NT2/D1 (cell line): Measurements from ENCODE around the gene MEF2C.

ENCODE experiments used
- DNase-seq: peaks from one replicate; pipeline ENCODE4 v3.0.0-alpha.2; 2011; ENCODE audit warnings: low read depth, low spot score
- H3K27me3 ChIP-seq: 2 replicates; pipeline ENCODE4 v1.6.0; 2011; ENCODE audit warnings: mild to moderate bottlenecking; ENCODE audit not compliant: insufficient read length, insufficient read depth
- H3K36me3 ChIP-seq: 2 replicates; pipeline ENCODE4 v1.6.1; 2011; ENCODE audit warnings: mild to moderate bottlenecking, low read length, mixed read lengths; ENCODE audit not compliant: insufficient read depth, insufficient read length
- H3K4me1 ChIP-seq: 2 replicates; pipeline ENCODE4 v1.5.1; 2011; ENCODE audit not compliant: insufficient read depth, insufficient read length
- H3K4me3 ChIP-seq: 2 replicates; pipeline ENCODE4 v1.5.1; 2011; ENCODE audit warnings: low read depth; ENCODE audit not compliant: insufficient read length
- H3K9ac ChIP-seq: 2 replicates; pipeline ENCODE4 v1.6.0; 2011; ENCODE audit warnings: low read depth; ENCODE audit not compliant: insufficient read length
- H3K9me3 ChIP-seq: 2 replicates; pipeline ENCODE4 v1.5.1; 2011; ENCODE audit warnings: mild to moderate bottlenecking, low read length; ENCODE audit not compliant: insufficient read depth
- SUZ12 ChIP-seq: IDR thresholded peaks from 2 replicates; pipeline ENCODE4 v1.6.1; 2011; ENCODE audit not compliant: insufficient read length, insufficient read depth; ENCODE audit errors: extremely low read depth
- YY1 ChIP-seq: IDR thresholded peaks from 2 replicates; pipeline ENCODE4 v1.6.1; 2011; ENCODE audit not compliant: insufficient read length, insufficient read depth
- ZNF274 ChIP-seq: IDR thresholded peaks from 2 replicates; pipeline ENCODE4 v1.6.1; 2011; ENCODE audit warnings: mild to moderate bottlenecking, low read depth, low read length

Gene MEF2C

DNA sequence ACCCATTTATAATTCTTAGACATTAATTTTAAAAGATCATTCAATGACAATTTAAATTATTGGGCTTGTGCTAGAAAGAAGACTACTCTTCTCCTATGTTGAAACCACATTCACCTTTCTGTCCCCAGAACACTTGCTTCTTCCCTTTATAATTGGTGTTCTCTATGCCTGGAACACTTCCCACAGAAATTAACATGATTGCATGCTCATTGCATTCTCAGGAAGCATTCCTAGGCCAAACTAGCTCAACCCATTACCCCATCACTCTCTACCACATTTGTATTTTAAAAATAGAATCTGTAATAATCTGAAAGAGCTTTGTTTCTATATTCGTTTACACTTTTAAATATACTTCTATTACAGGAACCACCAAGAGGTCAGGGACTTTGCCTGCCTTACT, 184.7 kb downstream of the MEF2C start:
- no peak overlapping the region for H3K9ac ChIP-seq
- TF ChIP-seq ZNF274 = no peak
- TF ChIP-seq SUZ12 = no peak
- TF ChIP-seq YY1 = no peak
- no peaks in the 10 kb centered on the region for H3K36me3 ChIP-seq
- H3K4me1 ChIP-seq = peaks cover 2% of the 10 kb centered on the region
- no peak overlapping the region for H3K4me3 ChIP-seq
- no peak for DNase-seq
- H3K27me3 ChIP-seq = peaks cover 22% of the 10 kb centered on the region
- no peaks in the 10 kb centered on the region for H3K9me3 ChIP-seq

DNA sequence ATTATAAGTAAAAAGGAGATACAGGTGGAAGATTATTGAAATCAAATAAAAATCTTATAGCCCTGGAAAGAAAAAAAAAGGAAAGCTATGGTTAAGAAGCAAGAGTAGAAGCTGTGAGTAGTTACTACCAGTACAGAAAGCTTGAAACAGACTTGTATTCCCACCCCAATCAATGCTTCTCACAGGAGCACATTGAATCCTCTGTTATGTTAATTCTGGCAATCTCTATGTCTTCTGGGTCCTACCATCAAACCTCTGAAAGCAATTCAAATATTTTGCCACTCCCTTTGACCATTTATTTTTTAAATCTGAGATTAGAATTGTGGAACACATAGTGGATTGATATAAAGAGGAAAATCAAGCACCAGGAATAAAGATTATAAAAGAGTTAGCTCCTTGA, 186.5 kb downstream of the MEF2C start:
- no peak for DNase-seq
- Histone ChIP-seq H3K27me3 (peaks cover 41% of the 10 kb centered on the region), H3K9ac (no peak overlapping the region), H3K4me3 (no peak overlapping the region), H3K36me3 (no peaks in the 10 kb centered on the region), H3K9me3 (no peaks in the 10 kb centered on the region), H3K4me1 (peaks cover 3% of the 10 kb centered on the region)
- TF ChIP-seq ZNF274 (no peak), SUZ12 (no peak), YY1 (no peak)

DNA sequence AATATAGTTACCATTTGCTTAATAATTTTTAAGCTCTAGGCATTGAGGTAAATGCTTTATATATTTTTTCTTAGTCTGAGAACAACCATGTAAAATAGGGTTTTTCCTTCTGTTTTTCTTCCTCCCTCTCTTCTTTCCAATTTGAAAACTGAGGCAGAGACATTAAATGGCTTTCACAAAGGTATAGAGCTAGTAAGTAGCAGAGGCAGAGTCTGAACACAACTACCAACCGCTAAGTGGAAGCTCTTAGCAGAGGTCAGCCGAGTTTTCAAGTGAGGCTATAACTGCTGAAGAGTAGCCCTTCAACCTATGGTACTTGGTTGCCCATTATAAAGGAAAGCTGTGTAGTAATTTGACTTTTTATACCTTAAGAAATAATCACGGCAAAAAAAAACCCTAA, 187.1 kb downstream of the MEF2C start:
- Histone ChIP-seq H3K4me1 (peaks cover 3% of the 10 kb centered on the region), H3K4me3 (no peak overlapping the region), H3K9me3 (no peaks in the 10 kb centered on the region), H3K36me3 (no peaks in the 10 kb centered on the region), H3K9ac (no peak overlapping the region), H3K27me3 (peaks cover 46% of the 10 kb centered on the region)
- no peak for DNase-seq
- TF ChIP-seq YY1 = no peak
- no peak for TF ChIP-seq ZNF274
- TF ChIP-seq SUZ12 = no peak

DNA sequence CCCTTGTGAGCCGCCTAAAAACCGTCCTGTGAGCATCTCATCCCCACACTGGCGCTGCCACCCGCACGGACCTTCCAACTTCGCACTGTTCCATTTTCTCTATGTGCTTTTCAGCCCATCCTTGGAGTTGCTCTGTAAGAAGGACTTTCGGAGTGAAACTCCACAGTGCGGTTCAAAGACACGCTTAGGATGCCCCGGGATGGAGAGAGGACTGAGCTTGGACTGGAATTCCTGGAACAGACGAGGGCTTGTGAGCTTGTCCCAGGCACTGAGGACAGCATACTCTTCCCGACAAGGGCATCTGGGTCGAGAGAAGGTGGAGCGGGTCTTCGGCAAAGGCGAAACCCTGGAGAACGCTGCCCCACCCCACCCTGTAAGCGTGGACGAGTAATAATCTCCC, 187.8 kb downstream of the MEF2C start:
- TF ChIP-seq SUZ12 (no peak), YY1 (no peak), ZNF274 (no peak)
- Histone ChIP-seq H3K4me3 (no peak overlapping the region), H3K9ac (no peak overlapping the region), H3K36me3 (no peaks in the 10 kb centered on the region), H3K27me3 (peaks cover 53% of the 10 kb centered on the region), H3K4me1 (peaks cover 3% of the 10 kb centered on the region), H3K9me3 (no peaks in the 10 kb centered on the region)
- DNase-seq = no peak

DNA sequence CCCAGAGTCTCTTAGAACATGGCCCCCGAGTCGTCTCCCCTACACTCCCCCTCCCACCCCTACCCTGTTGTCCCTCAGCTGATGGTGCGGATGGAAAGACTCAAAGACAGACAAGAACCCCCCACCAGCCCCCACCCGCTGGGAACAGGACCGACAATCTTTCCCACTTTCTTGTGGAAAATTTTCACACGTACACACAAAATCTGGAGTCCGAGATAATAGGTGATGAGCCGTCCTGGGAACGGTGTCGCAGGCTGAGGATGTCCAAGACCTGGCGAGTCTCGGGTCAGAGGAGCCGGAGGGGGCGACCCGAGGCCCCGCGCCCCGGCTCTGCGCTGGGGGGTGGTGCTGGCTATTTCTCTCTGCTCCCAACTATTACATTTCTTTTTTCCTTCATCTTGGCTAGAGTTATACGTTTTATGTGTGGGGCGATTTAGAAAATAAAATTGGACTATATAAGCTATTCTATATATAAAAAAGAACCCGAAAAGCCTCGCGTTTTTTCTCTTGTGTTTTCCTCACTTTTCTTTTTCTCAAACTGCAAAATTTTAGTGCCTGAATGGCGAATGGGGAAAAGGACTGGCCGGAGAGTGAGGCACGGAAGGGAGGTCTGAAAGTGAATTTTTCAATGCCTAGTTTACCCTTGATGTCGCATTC, 188.8 kb downstream of the MEF2C start:
- Histone ChIP-seq H3K36me3 (no peaks in the 10 kb centered on the region), H3K4me1 (peaks cover 3% of the 10 kb centered on the region), H3K27me3 (peaks cover 64% of the 10 kb centered on the region), H3K4me3 (no peak overlapping the region), H3K9ac (no peak overlapping the region), H3K9me3 (no peaks in the 10 kb centered on the region)
- TF ChIP-seq YY1 (no peak), ZNF274 (no peak), SUZ12 (no peak)
- DNase-seq = no peak

DNA sequence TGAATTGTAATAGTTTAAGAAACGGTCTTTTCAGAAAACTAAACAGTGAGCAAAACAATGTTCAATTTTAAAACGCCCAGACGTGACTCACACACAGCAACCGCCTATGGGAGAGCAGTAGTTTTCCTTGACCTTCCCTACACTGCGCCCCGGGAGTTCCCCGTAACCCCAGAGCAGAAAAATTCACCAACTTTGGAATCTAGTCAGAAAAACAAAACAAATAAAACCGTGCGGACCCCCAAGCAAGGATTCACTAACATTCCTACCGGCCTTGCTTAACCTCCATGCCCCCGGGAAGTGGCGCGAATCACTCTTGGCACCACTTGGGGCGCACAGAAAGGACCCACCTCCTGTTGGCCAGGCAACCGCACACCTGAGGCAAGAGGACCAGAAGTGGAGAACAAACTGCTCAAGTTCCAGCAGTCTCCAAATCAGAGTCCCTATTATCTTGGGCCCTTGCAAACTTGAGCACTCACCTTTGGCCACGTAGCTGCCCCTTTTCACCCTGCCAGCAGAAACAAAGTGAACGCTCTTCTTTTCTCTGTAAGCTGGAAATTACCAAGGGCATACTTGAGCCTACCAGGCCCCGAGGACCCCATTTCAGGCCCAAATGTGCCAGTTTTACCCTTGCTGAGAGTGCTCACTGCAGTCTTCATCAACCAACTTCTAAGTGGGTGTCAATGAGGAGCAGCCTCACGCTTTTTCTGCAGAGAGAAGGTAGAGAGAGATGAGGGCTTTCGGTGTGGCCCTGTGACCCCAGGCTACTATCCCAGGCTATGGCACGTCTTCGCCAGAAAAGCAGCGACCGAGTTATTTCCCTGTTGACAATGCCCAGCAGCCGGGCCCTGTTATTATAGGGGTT, 189.7 kb downstream of the MEF2C start:
- TF ChIP-seq SUZ12 (peak; percentile 4), ZNF274 (no peak)
- H3K27me3 ChIP-seq = peaks cover 72% of the 10 kb centered on the region
- H3K4me3 ChIP-seq = no peak overlapping the region
- DNase-seq = no peak
- H3K9me3 ChIP-seq = no peaks in the 10 kb centered on the region
- no peak overlapping the region for H3K9ac ChIP-seq
- no peaks in the 10 kb centered on the region for H3K36me3 ChIP-seq
- peaks cover 3% of the 10 kb centered on the region for H3K4me1 ChIP-seq
